ENCODE results near the gene TFCP2L1.

The TFCP2L1 gene

GRCh38 chr2:121218386-121218938 is 66.5 kb downstream of the TFCP2L1 start:
- DNase-seq, result no peak

DNA sequence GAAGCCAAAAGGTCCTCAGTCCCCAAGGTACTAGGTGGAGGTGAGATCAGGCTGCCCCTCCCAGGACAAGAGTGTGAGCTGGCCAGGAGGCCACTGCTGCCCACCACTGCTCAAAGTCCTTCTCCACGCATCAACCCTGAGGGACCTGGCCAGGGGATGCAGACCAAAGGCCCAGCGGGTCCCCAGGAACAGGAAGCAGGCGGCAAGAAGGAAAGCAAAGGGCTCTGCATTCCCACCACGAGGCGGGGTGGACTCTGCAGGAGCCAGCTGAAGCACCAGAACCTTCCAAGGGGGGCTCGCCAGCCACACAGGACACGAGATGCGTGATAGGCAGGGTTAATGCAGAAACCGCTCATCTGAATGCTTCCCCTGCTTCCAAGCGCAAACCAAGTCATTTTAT is 67.4 kb downstream of the TFCP2L1 start:
- no peak for DNase-seq

- DNase-seq, result no peak
These were observed 70.7 kb downstream of the TFCP2L1 start for GRCh38 chr2:121214296-121214695.

GRCh38 chr2:121213386-121213785 is 71.6 kb downstream of the TFCP2L1 start:
- DNase-seq, result no peak

DNA sequence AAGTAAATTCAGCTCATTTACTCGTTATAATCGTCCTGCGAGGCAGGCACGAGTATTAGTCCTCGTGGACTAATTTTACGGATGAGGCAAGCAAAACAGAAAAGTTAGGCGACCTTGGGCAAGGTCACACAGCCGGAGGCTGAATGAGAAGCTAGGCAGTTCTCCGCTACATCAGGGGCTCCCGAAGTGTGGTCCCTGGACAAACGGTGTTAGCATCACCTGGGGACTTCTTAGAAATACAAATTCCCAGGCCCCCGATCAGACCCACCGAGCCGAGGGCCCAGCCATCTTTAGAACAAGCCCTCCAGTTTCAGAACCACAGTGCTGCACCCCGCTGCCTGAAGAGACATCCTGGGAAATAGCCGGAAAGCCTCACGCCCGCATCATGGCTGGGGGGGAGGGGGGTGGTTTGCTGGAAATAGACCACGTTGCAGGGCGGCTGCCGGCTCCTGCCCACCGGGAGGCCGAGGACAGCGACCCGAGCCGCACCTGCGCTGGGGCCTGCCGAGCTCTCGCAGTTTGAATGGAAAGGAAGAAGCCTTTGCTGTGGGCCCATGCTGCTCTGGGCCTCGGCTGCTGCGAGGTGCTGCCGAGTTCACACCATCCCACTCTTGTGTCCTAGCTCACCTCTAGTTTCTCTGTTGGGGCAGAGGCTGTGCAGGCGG is 72.2 kb downstream of the TFCP2L1 start:
- DNase-seq, result no peak

DNA sequence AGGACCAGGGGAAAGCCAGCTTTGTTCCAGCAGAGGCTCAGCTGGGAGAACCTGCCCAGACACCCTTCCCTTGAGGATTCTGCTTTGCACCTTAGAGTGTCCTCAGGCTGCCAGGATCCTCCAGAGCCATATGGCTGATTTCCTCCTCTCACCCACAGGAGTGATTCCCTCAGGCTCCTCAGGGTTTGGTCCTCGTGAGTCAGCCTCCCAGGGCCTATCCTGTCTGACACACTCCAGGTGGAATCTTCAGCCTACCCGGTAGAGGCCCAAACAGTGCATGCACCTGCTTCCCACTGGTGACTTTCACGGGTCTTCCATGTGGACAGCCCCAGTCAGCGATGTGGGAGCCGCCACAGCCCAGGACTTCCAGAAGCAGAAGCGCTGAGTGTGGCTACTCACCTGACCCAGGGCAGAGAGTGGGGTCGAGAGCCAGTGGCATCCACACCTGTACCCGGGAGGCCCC is 73.3 kb downstream of the TFCP2L1 start:
- DNase-seq, result no peak

- peak; percentile 16 for DNase-seq
These were observed 73.8 kb downstream of the TFCP2L1 start for GRCh38 chr2:121211251-121211650.

DNA sequence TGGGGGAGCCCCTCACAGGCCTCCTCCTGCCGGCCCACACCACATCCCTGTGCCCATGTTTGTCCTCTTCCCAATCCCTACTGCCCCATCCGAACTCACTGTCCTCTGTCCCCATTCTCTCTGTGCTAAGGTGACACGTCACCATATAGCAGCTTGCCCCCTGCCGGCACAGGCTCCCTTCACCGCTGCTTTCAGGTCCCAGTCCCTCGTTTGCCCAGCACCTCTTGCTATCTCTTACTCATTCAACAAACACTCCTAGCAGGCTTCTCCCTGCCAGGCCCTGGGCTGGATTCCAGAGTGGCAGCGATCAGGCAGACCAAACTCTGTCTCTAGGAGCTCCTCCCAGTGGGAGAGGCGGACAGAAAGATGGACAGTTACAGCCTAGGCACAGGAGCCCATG is 74.3 kb downstream of the TFCP2L1 start:
- no peak for DNase-seq

- DNase-seq, result no peak
These were observed 75.9 kb downstream of the TFCP2L1 start for GRCh38 chr2:121209014-121209610.

- no peak for DNase-seq
These were observed 77.5 kb downstream of the TFCP2L1 start for GRCh38 chr2:121207494-121207893.

DNA sequence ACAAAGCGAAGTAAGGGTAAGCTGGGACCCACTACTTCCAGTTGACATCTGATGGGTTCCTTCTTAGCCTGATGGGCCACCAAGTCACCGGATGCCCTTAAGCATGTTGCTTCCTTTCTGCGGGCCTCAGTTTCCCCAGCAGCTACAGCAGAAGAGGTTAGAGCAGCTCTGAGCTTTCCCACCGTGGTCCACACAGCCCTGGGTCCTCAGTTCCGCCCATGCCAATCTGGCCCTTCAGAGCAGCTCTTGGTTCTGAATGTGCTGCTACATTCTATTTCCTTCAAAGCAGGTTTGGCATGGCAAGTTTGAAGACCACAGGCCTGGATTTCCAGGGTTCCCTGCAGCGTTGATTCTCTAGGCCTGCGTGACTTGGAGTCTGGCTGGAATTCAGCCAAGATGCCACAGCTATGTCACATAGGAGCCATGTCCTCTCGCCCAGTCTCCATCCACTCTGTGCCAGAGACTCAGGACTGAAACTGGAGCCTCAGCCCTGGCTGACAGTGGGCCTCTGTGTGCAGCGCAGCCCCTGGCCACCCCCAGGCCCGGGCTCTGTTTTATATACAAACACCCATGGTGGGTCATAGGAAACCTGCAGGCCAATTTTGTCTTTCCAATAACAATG is 79.6 kb downstream of the TFCP2L1 start:
- DNase-seq, result no peak

DNA sequence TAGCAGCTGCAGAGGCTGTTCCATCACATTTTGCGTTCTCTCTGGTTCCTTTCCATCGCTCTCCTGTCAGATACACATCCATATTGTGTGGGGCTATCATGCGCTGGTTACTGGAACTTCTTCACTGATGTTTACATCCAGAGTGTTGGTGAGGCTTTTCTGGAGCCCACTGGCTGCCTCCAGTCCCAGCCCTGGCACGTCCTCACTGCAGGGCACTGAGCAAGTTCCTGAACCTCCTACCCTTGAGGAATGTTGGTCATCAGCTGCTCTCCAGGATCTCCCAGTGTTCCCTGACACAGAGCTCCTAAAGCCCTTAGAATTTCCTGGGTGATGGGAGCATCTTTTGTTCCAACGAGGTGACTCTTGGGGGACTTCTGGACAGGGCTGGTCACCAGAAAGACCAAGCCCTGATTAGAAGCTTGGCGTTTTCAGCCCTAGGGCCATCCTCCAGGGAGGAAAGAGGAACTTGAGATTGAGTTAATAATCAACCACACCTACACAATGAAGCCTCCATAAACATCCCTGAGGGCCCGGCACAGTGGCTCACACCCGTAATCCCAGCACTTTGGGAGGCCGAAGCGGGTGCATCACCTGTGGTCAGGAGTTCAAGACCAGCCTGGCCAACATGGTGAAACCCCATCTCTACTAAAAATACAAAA is 81.3 kb downstream of the TFCP2L1 start:
- no peak for DNase-seq

DNA sequence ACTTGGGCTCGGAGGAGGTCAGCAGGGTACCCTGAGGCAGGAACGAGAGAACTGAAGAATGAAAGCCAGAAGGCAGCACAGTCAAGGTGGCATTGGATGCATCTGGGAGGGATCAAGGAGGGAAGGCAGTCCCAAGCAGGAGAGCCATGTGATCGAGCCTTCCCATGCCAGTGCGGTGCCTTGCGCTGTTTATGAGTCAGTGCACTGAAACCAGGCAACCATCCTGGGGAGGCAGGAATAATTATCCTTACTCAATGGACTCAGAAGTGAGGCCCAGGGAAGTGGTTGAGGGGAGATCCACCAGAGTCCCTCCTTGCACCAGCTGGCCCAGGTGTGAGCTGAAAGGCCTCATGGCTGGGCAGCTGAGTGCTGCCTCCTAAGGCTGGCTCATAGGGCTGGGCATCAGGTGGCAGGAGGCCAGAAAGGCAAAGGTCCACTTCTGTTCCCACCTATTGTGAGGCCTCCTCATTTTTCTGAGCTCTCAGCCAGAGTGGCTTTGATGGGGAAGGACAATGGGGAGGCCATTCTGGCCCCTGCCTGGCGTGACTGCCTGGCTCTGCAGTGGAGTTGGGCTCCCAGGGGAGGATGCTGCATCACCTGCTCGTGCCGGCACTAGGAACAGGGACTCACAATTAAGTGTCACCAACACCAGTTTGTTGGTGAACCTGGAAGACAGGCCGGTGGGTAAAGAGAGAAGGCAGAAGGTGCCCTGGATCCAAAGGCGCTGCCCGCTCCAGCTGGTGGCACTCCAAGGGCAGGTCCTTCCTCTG is 82.3 kb downstream of the TFCP2L1 start:
- no peak for DNase-seq

DNA sequence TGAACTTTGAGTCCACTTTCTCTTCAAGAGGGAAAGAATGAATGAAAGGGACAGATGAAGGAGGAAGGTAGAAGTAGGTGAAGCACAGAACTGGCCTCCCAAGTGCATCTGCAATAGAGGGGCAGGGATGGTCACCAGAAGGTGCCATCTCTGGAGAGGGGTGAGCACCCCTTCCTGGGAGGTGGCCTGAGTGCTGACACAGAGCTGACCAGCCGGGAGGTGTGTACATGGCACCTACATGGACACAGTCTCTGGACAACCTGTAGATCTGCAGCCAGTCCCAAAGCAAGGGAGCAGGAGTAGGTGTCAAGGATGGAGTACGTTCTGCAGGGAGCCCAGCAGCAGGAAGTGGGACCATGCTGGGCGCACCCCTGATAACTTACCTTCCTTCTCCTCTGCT is 83.2 kb downstream of the TFCP2L1 start:
- DNase-seq, result no peak

GRCh38 chr2:121200419-121201315 is 84.3 kb downstream of the TFCP2L1 start:
- no peak for DNase-seq

GRCh38 chr2:121200011-121200347 is 85.0 kb downstream of the TFCP2L1 start:
- no peak for DNase-seq

GRCh38 chr2:121199281-121200010 is 85.6 kb downstream of the TFCP2L1 start:
- DNase-seq, result no peak

- DNase-seq, result peak; percentile 14
These were observed 87.5 kb downstream of the TFCP2L1 start for GRCh38 chr2:121197369-121198091.

DNA sequence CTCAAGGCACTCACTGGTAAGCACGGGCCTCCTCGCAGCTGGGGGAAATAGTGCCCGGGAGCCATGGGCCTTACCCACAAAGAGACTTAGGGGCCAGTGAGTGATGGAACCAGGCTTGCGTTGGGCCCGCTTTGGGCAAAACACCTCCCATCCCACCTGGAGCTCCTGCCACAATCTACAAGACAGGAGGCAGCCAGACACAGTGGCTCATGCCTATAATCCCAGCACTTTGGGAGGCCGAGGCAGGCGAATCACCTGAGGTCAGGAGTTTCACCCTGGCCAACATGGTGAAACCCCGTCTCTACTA is 88.2 kb downstream of the TFCP2L1 start:
- DNase-seq, result no peak

DNA sequence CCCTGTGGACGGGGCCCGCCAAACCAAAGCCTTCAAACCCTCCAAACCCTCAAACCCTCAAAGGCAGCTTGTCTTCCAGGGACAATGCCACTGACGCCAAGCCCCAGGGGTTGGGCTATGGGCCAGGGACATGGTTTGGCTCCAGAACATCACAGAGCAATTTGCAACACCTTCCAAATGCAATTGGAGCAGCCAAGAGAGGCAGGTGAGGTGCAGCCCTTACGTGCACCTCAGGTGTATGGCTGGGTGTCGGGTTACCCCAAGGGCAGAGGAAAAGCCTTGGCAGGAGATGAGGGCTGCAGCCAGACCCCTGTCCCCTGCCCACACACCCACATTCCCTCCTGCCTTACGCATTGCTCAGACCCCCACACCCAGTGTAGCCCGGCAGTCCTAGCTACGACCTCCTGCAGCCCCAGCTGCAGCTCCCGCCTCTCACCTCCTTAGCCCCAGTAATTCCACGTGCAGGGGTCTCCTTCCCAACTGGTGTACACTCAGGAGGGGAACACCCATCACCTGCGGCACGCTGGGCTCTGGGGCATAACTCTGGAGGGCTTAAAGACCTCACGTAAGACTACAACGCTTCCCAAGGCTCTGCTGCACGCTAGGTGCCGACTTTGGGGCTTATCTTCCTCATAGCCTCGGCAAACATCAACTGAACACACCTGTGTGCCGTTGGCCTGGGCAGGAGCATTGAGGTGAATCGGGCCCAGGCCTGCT is 88.7 kb downstream of the TFCP2L1 start:
- DNase-seq, result no peak
